ENCODE results near the gene ARHGAP19.

- TF ChIP-seq CTCF (conservative IDR thresholded peaks at IDR 0.05 in 1 of 2, IDR thresholded peaks at IDR 0.05 in 1 of 2; ENCODE audit: low read depth in 1 of 2, low read length in 2 of 2) (no peak), EZH2 (IDR thresholded peaks at IDR 0.05; ENCODE audit: low read length, missing control alignments) (no peak)
Measured at GRCh38 chr10:97250952-97251351, 41.5 kb downstream of the ARHGAP19 start.
